ENCODE measurements around the gene CAMK2G. TPM values are rescaled to one million over a fixed set of nuclear protein-coding genes. Genes with fewer than 3 reads are reported as not detected.

CAMK2G gene
- total RNA-seq, 3 donors from 2014 or later, result 22.6 to 28.0 (median 27.2) TPM

DNA sequence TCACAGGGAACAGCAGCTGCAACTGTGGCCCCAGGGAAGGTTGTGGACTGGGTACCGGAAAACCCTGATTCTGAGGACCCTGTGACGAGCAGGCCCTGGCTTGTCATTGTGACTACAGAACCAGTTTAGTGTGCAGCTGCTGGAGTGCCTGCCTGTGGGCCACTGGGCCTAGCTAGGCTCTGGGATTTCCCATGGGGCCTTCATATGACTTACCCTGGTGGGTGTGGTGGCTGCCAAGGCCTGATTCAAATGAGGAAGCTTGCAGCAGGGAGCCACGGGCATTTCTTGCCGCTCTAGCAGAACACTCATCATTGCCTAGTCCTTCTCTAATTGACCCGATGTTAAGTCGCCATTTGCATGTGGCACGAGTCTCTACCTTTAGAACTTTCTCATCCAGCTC is 14.7 kb upstream of the CAMK2G start:
- Histone ChIP-seq H3K4me3 (no peak overlapping the region), H3K27ac (peak overlapping the region; percentile 90 to 91), H3K4me1 (peaks cover 21 to 30% of the 10 kb centered on the region in 2 donors), H3K36me3 (no peaks in the 10 kb centered on the region), H3K9me3 (no peaks in the 10 kb centered on the region), H3K27me3 (no peaks in the 10 kb centered on the region)
- DNase-seq (ENCODE audit: low spot score in 2 of 2), result peak in 1 of 2 donors; percentile 76
- TF ChIP-seq POLR2AphosphoS5 (IDR thresholded peaks at IDR 0.05) (no peak), POLR2A (IDR thresholded peaks at IDR 0.05) (no peak)
- TF ChIP-seq, protein P1, sequence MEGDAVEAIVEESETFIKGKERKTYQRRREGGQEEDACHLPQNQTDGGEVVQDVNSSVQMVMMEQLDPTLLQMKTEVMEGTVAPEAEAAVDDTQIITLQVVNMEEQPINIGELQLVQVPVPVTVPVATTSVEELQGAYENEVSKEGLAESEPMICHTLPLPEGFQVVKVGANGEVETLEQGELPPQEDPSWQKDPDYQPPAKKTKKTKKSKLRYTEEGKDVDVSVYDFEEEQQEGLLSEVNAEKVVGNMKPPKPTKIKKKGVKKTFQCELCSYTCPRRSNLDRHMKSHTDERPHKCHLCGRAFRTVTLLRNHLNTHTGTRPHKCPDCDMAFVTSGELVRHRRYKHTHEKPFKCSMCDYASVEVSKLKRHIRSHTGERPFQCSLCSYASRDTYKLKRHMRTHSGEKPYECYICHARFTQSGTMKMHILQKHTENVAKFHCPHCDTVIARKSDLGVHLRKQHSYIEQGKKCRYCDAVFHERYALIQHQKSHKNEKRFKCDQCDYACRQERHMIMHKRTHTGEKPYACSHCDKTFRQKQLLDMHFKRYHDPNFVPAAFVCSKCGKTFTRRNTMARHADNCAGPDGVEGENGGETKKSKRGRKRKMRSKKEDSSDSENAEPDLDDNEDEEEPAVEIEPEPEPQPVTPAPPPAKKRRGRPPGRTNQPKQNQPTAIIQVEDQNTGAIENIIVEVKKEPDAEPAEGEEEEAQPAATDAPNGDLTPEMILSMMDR (IDR thresholded peaks at IDR 0.05), result no peak
- intact Hi-C loops (cut with DNase I; ENCODE audit: low total_unique reads), result loop anchor here (10.0 kb wide), 1 partner anchor 56 kb away; no protein-coding TSS in a partner anchor

DNA sequence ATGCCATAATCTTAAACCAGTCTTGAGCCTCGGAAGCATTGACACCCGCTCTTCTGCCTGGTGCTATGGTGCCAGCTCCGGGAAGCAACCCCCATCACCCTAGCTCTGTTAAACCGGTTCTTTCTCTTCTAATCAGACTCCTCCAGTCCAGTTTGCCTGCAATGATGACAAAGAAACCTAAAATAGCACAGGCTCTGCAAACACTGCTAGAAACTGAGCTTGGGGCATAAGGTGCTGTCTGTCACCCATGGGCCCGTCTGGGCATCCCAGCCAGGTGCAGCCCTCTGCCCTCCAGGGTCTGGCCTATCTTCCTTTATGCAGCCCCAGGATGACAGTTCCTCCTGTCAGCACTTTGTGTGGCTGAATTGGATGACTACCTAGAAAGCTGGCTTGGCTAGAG is 14.2 kb upstream of the CAMK2G start:
- Histone ChIP-seq H3K4me3 (no peak overlapping the region), H3K27me3 (no peaks in the 10 kb centered on the region), H3K27ac (peak overlapping the region; percentile 90 to 91), H3K9me3 (no peaks in the 10 kb centered on the region), H3K36me3 (no peaks in the 10 kb centered on the region), H3K4me1 (peaks cover 21 to 30% of the 10 kb centered on the region in 2 donors)
- TF ChIP-seq, protein P1 (IDR thresholded peaks at IDR 0.05), result no peak
- no peak for TF ChIP-seq POLR2A (IDR thresholded peaks at IDR 0.05)
- TF ChIP-seq POLR2AphosphoS5 (IDR thresholded peaks at IDR 0.05), result no peak
- DNase-seq (ENCODE audit: low spot score in 2 of 2), result peak in 1 of 2 donors; percentile 52
- intact Hi-C loops (cut with DNase I; ENCODE audit: low total_unique reads), result loop anchor here (10.0 kb wide), 1 partner anchor 56 kb away; no protein-coding TSS in a partner anchor

DNA sequence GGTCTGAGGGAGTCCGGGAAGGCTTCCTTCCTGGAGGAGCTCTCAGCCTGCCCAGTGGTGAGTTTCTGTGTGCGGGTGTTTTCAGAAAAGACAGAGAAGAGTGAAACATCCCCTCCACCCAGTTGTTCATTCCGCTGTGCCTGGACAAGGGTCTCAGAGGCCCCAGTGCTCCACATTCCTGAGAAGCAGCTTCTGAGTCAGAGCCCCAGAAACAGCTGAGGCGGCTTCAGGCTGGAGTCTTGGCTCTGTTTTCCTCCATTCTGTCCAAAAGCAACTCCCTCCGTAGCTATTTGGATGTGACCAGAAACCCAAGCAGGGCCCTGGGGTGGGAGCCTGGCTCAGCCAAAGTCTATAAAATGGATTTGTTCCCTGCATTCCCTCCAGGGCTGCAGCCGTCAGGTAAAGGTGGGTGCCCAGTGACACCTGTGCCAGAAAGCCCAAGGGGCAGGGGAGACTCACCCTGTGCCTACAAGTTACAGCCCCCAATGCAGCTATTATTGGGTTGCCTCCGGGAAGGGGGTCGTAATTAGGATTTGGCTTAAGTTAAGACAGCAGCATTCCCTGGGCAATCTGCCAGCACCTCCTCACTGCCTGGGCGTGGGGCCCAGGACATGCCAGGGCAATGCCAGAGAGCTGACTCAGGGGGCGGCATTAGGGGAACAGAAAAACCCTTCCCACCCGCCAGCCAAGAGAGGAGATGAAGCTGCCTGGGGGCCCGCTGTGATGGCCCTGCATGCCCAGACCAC is 13.1 kb upstream of the CAMK2G start:
- intact Hi-C loops (cut with DNase I; ENCODE audit: low total_unique reads), result loop anchor here (10.0 kb wide), 1 partner anchor 57 kb away; no protein-coding TSS in a partner anchor
- DNase-seq (ENCODE audit: low spot score in 2 of 2), result peak; percentile 84 to 93
- TF ChIP-seq POLR2A (IDR thresholded peaks at IDR 0.05) (no peak), POLR2AphosphoS5 (IDR thresholded peaks at IDR 0.05) (peak in 2 of 3 donors; percentile 29 to 30)
- TF ChIP-seq, protein P1 (IDR thresholded peaks at IDR 0.05), result peak in 1 of 3 donors; percentile 17
- no peaks in the 10 kb centered on the region for H3K27me3 ChIP-seq
- peak overlapping the region in 1 of 3 donors; percentile 21 for H3K4me3 ChIP-seq
- peaks cover 21 to 30% of the 10 kb centered on the region in 2 donors for H3K4me1 ChIP-seq
- H3K36me3 ChIP-seq, result no peaks in the 10 kb centered on the region
- no peaks in the 10 kb centered on the region for H3K9me3 ChIP-seq
- H3K27ac ChIP-seq, result peak overlapping the region; percentile 90 to 91

DNA sequence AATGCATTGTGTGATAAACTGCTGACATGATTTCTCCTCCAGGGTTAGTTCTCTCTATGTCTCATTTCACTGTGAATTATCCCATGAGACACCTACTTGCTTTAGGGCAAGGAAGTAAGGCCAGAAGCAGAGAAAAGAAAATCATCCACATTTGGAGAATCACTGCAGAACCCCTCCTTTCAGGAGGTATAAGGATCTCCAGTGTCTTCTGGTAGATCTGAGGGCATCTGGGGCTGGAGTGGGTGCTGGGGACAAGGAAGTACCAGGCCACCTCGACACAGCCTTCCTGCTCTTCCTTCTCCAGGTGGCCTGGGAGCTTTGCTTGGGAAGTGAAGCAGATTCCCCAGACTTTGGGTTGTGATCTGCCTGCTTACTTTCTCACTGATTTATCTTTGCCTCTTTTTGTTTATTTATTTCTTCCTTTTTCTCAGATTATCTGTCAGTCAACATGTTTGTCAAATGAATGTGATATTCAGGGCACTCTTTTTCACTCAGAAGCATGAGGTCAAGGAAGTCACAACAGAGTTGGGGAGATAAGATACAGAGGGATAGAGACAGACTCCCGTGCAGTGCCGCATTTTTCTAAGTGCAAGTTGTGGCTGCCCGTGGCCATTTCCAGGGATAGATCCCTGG is 12.4 kb upstream of the CAMK2G start:
- Histone ChIP-seq H3K27ac (peak overlapping the region; percentile 90 to 91), H3K9me3 (no peaks in the 10 kb centered on the region), H3K36me3 (no peaks in the 10 kb centered on the region), H3K27me3 (no peaks in the 10 kb centered on the region), H3K4me3 (peak overlapping the region in 1 of 3 donors; percentile 21), H3K4me1 (peaks cover 21 to 30% of the 10 kb centered on the region in 2 donors)
- TF ChIP-seq, protein P1 (IDR thresholded peaks at IDR 0.05), result no peak
- TF ChIP-seq POLR2AphosphoS5 (IDR thresholded peaks at IDR 0.05) (no peak), POLR2A (IDR thresholded peaks at IDR 0.05) (no peak)
- intact Hi-C loops (cut with DNase I; ENCODE audit: low total_unique reads), result loop anchor here (10.0 kb wide), 1 partner anchor 58 kb away; no protein-coding TSS in a partner anchor
- DNase-seq (ENCODE audit: low spot score in 2 of 2), result no peak
